ENCODE data around the gene GREB1L. TPM values are rescaled to one million over a fixed set of nuclear protein-coding genes. Genes with fewer than 3 reads are reported as not detected.
"Not testable (repeated sequence)": the region's sequence is repeated elsewhere in the genome, so short reads cannot be mapped to it uniquely, and the experiment has no call there.

GREB1L gene
- total RNA-seq, 2 donors from 2014 or later, result not detected

- H3K27me3 Mint-ChIP-seq, result no peaks in the 10 kb centered on the region
- H3K9me3 Mint-ChIP-seq, result no peaks in the 10 kb centered on the region
- H3K4me3 Mint-ChIP-seq, result no peak overlapping the region
- H3K36me3 Mint-ChIP-seq (ENCODE audit: low read depth), result no peaks in the 10 kb centered on the region
- H3K27ac Mint-ChIP-seq, result no peak overlapping the region
- H3K4me1 Mint-ChIP-seq, result no peaks in the 10 kb centered on the region
- ATAC-seq (replicated peaks), result no peak
Observed at GRCh38 chr18:21275645-21276044, 33.6 kb downstream of the GREB1L start.

- Mint-ChIP-seq H3K4me3 (no peak overlapping the region), H3K9me3 (no peaks in the 10 kb centered on the region), H3K4me1 (no peaks in the 10 kb centered on the region), H3K36me3 (ENCODE audit: low read depth) (no peaks in the 10 kb centered on the region), H3K27me3 (no peaks in the 10 kb centered on the region), H3K27ac (no peak overlapping the region)
- no peak for ATAC-seq (replicated peaks)
Observed at GRCh38 chr18:21277578-21277977, 35.5 kb downstream of the GREB1L start.

- not testable (repeated sequence) for H3K27me3 Mint-ChIP-seq, H3K27ac Mint-ChIP-seq
Observed at GRCh38 chr18:21278218-21278617, 36.2 kb downstream of the GREB1L start.

GRCh38 chr18:21281603-21282002 is 39.6 kb downstream of the GREB1L start:
- no peak overlapping the region for H3K4me3 Mint-ChIP-seq
- H3K4me1 Mint-ChIP-seq, result no peaks in the 10 kb centered on the region
- no peaks in the 10 kb centered on the region for H3K36me3 Mint-ChIP-seq (ENCODE audit: low read depth)
- H3K27ac Mint-ChIP-seq, result no peak overlapping the region
- no peak for ATAC-seq (replicated peaks)
- no peaks in the 10 kb centered on the region for H3K9me3 Mint-ChIP-seq
- no peaks in the 10 kb centered on the region for H3K27me3 Mint-ChIP-seq

More at GRCh38 chr18:21278218-21278617, 36.2 kb downstream of the GREB1L start:
- H3K4me3 Mint-ChIP-seq; ATAC-seq (replicated peaks); H3K4me1 Mint-ChIP-seq; H3K36me3 Mint-ChIP-seq (ENCODE audit: low read depth); H3K9me3 Mint-ChIP-seq: not testable (repeated sequence)

- ATAC-seq (replicated peaks), result no peak
- H3K27me3 Mint-ChIP-seq, result peaks cover 7% of the 10 kb centered on the region
- no peaks in the 10 kb centered on the region for H3K36me3 Mint-ChIP-seq (ENCODE audit: low read depth)
- no peak overlapping the region for H3K4me3 Mint-ChIP-seq
- H3K9me3 Mint-ChIP-seq, result no peaks in the 10 kb centered on the region
- H3K4me1 Mint-ChIP-seq, result no peaks in the 10 kb centered on the region
- no peak overlapping the region for H3K27ac Mint-ChIP-seq
Observed at GRCh38 chr18:21284540-21284939, 42.5 kb downstream of the GREB1L start.

GRCh38 chr18:21289827-21290226 is 47.8 kb downstream of the GREB1L start:
- Mint-ChIP-seq H3K27ac (no peak overlapping the region), H3K4me1 (no peaks in the 10 kb centered on the region), H3K9me3 (no peaks in the 10 kb centered on the region), H3K4me3 (no peak overlapping the region), H3K27me3 (peaks cover 13% of the 10 kb centered on the region), H3K36me3 (ENCODE audit: low read depth) (no peaks in the 10 kb centered on the region)
- no peak for ATAC-seq (replicated peaks)

GRCh38 chr18:21291106-21291505 is 49.1 kb downstream of the GREB1L start:
- Mint-ChIP-seq H3K4me3 (no peak overlapping the region), H3K4me1 (no peaks in the 10 kb centered on the region), H3K36me3 (ENCODE audit: low read depth) (no peaks in the 10 kb centered on the region), H3K27me3 (peaks cover 13% of the 10 kb centered on the region), H3K9me3 (no peaks in the 10 kb centered on the region), H3K27ac (no peak overlapping the region)
- no peak for ATAC-seq (replicated peaks)

- Mint-ChIP-seq H3K4me3 (no peak overlapping the region), H3K27ac (no peak overlapping the region), H3K4me1 (no peaks in the 10 kb centered on the region), H3K27me3 (peaks cover 6% of the 10 kb centered on the region), H3K9me3 (no peaks in the 10 kb centered on the region), H3K36me3 (ENCODE audit: low read depth) (no peaks in the 10 kb centered on the region)
- ATAC-seq (replicated peaks), result no peak
Observed at GRCh38 chr18:21293479-21293878, 51.4 kb downstream of the GREB1L start.

GRCh38 chr18:21295101-21295500 is 53.1 kb downstream of the GREB1L start:
- ATAC-seq (replicated peaks), result no peak
- H3K27me3 Mint-ChIP-seq, result peaks cover 10% of the 10 kb centered on the region
- no peak overlapping the region for H3K4me3 Mint-ChIP-seq
- no peak overlapping the region for H3K27ac Mint-ChIP-seq
- H3K9me3 Mint-ChIP-seq, result no peaks in the 10 kb centered on the region
- no peaks in the 10 kb centered on the region for H3K36me3 Mint-ChIP-seq (ENCODE audit: low read depth)
- no peaks in the 10 kb centered on the region for H3K4me1 Mint-ChIP-seq

GRCh38 chr18:21296045-21296444 is 54.0 kb downstream of the GREB1L start:
- no peak for ATAC-seq (replicated peaks)
- Mint-ChIP-seq H3K36me3 (ENCODE audit: low read depth) (no peaks in the 10 kb centered on the region), H3K4me3 (no peak overlapping the region), H3K4me1 (no peaks in the 10 kb centered on the region), H3K27ac (no peak overlapping the region), H3K27me3 (peaks cover 15% of the 10 kb centered on the region), H3K9me3 (no peaks in the 10 kb centered on the region)

GRCh38 chr18:21298351-21298750 is 56.3 kb downstream of the GREB1L start:
- Mint-ChIP-seq H3K36me3 (ENCODE audit: low read depth) (no peaks in the 10 kb centered on the region), H3K27me3 (peaks cover 12% of the 10 kb centered on the region)

GRCh38 chr18:21300035-21300907 is 58.2 kb downstream of the GREB1L start:
- no peak overlapping the region for H3K27ac Mint-ChIP-seq
- no peaks in the 10 kb centered on the region for H3K9me3 Mint-ChIP-seq
- no peak overlapping the region for H3K4me3 Mint-ChIP-seq
- peaks cover 14% of the 10 kb centered on the region for H3K27me3 Mint-ChIP-seq
- no peaks in the 10 kb centered on the region for H3K36me3 Mint-ChIP-seq (ENCODE audit: low read depth)
- no peak for ATAC-seq (replicated peaks)
- no peaks in the 10 kb centered on the region for H3K4me1 Mint-ChIP-seq

More at GRCh38 chr18:21298351-21298750, 56.3 kb downstream of the GREB1L start:
- no peaks in the 10 kb centered on the region for H3K9me3 Mint-ChIP-seq
- no peak overlapping the region for H3K4me3 Mint-ChIP-seq
- no peaks in the 10 kb centered on the region for H3K4me1 Mint-ChIP-seq
- ATAC-seq (replicated peaks), result no peak
- H3K27ac Mint-ChIP-seq, result no peak overlapping the region

GRCh38 chr18:21300908-21301200 is 58.8 kb downstream of the GREB1L start:
- H3K4me3 Mint-ChIP-seq, result no peak overlapping the region
- no peaks in the 10 kb centered on the region for H3K4me1 Mint-ChIP-seq
- H3K9me3 Mint-ChIP-seq, result no peaks in the 10 kb centered on the region
- H3K27me3 Mint-ChIP-seq, result peaks cover 19% of the 10 kb centered on the region
- no peak overlapping the region for H3K27ac Mint-ChIP-seq
- no peaks in the 10 kb centered on the region for H3K36me3 Mint-ChIP-seq (ENCODE audit: low read depth)
- no peak for ATAC-seq (replicated peaks)

GRCh38 chr18:21303445-21303844 is 61.4 kb downstream of the GREB1L start:
- H3K27me3 Mint-ChIP-seq, result peaks cover 21% of the 10 kb centered on the region
- no peak overlapping the region for H3K4me3 Mint-ChIP-seq
- no peak for ATAC-seq (replicated peaks)

GRCh38 chr18:21303895-21304294 is 61.9 kb downstream of the GREB1L start:
- Mint-ChIP-seq H3K4me3 (no peak overlapping the region), H3K36me3 (ENCODE audit: low read depth) (no peaks in the 10 kb centered on the region), H3K27me3 (peaks cover 25% of the 10 kb centered on the region), H3K9me3 (no peaks in the 10 kb centered on the region), H3K4me1 (no peaks in the 10 kb centered on the region), H3K27ac (no peak overlapping the region)
- no peak for ATAC-seq (replicated peaks)

More at GRCh38 chr18:21303445-21303844, 61.4 kb downstream of the GREB1L start:
- no peak overlapping the region for H3K27ac Mint-ChIP-seq
- H3K36me3 Mint-ChIP-seq (ENCODE audit: low read depth), result no peaks in the 10 kb centered on the region
- H3K4me1 Mint-ChIP-seq, result no peaks in the 10 kb centered on the region
- no peaks in the 10 kb centered on the region for H3K9me3 Mint-ChIP-seq
